ENCODE results near the gene QRICH1.

The QRICH1 gene

DNA sequence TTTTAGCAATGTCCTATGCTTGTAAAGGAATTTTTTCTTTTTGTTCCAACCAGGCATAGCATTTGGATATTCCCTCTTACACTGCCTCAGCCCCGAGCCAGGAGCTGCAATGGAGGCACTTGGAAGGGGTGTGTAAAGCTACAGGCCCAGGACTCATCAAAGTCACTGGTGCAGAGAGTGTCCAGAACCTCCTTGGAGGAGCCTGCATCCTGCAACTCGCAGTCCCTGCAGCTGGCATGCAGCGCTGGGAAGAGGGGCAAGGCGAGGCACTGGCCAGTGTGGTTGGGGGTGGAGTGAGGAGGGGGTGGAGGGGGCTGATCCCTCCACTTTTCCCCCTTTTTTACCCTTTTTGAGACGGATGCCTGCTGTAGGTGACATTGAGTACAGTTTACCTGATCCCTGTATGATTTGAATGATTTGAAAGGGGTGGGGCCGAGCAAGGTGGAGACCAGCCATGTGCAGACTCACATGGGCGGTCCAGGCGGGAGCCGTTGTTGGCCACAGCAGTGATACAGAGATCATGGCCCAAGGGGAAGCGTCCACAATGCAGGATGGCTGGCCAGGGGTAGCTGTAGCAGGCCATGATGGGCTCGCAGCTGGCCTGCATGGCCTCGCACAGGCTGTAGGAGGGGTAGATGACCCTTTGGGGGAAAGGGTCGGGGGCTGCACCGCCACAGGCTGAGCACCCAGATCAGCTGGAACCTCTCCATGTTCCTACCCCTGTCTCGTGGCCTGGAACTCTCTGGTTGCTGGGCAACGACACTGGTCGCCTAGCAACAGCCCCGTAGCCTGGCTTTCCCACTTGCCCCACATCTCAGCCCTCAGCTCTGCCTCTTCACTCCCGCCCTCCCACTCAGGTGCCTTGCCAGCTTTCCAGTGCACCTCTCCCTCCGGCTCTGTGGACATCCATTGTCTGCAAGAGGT is 95.9 kb downstream of the QRICH1 start:
- DNase-seq (ENCODE audit: low spot score), result no peak

DNA sequence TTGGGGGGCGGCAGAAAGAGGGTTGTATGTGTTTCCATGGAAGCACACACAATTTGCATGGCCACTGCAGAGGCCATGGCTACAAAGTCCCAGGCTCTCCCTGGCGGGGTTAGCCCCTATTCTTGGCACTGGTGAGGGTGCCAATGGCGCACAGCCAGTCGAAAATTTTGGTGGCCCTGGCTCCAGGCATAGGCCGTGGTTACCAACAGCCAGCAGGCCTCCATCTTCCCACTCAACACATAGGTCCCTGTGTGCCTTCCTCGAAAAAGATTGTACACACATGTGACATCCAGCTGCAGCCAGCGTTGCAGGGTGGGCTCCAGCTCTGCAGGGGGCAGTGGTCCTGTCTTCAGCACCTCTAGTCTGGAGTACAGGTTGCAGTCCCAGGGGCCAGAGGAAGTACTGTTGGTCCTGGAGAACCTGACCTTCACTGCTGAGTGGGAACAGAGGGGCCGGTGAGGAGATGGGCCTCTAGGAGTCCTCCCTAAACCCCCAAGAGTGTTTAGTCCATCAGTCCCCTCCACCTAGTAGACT is 96.7 kb downstream of the QRICH1 start:
- DNase-seq (ENCODE audit: low spot score), result no peak

DNA sequence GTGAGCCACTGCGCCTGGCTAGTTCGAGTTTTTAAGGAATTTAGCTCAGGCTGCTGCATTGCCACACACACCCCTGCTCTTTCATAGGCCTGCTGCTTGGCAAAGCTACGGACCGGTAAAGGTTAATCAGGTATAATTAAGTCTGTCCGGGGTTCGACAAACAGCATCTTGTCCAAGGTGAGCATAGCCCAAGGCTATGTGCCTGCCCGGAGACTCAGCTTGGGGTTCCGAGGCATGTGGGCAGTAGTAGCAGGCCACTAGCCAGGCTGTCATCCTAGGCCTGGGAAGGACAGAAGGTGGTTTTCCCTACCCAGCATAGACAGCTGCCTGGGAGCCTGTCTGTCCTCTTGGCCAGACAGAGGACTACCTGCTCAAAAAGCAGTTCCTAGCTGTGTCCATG is 97.2 kb downstream of the QRICH1 start:
- no peak for DNase-seq (ENCODE audit: low spot score)

DNA sequence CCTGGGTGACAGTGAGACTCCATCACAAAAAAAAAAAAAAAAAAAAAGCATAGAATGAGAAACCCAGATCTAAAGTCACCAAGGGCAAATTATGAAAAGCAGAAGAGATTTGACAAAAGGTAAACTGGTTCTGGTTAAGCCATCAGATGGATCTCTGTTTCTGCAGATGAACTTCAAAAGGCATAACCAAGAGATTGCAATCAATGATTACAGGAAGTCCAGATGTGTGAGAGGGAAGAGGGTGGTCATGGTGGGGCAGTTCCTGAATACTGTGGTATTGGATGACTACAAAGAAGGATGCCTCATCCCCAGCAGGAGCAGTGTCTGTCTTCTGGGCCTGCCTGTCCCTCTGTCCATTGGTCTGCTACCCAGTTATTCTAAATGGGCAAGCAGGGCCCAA is 100.0 kb downstream of the QRICH1 start:
- DNase-seq (ENCODE audit: low spot score), result no peak

DNA sequence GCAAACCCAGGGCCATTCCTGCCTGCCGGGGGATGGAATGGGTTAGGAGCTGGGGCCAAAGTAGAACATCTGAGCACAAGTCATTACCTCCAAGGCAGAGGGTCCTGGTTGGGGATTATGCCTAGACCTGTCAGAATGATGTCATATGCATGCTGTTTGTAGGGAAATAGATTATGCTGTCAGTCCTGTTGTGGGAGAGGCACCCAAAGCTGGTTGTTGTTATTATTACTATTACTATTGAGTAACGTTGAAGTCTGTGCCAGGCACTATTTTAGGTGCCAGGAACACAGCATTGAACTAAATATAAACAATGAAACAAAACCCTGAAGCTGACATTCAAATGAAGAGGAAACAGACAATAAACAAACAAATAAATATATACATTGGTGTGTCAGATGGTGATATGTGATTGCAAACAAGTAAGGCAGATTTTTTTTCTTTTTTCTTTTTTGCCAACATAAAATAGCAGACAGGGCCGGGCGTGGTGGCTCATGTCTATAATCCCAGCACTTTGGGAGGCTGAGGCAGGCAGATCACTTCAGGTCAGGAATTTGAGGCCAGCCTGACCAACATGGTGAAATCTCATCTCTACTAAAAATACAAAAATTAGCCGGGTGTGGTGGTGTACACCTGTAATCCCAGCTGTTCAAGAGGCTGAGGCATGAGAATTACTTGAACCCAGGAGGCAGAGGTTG is 101.9 kb downstream of the QRICH1 start:
- no peak for DNase-seq (ENCODE audit: low spot score)

DNA sequence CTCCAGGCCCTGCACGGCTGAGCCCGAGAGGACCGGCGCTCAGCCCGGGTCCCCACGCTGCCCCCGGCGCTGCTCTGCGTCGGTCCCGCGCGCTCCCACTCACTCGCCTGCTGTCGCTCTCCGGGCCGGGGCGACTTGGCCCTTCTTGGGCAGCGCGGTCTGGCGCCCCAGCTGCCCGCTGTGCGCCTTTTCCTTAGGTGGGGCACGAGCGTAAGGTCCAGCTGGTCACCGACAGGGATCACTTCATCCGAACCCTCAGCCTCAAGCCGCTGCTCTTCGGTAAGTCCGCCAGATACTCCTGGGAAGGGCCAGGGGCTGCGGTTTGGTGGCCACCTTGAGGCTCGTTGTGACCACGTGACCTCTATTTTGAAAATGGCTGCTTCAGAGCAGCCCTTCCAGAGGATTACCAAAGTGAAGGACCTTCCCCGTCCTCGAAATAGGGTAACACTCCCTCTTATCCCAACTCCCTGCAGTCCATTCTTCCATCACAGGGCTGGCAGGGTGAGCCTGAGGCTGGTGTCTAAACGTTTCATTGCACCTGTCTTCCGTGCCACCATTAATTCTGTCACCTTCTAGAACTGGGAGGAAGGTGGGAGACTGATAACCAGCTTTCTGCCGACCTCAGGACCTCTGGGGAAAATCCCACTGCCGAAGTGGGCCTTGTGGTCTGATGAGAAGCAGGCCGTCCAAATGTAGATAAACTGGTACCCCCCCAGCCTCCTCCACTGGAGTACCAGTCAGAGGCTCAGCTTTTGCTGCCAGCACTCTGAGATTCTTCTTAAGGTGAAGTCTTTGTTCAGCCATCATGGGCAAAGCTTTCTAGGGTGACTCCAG is 103.0 kb downstream of the QRICH1 start:
- no peak for DNase-seq (ENCODE audit: low spot score)

DNA sequence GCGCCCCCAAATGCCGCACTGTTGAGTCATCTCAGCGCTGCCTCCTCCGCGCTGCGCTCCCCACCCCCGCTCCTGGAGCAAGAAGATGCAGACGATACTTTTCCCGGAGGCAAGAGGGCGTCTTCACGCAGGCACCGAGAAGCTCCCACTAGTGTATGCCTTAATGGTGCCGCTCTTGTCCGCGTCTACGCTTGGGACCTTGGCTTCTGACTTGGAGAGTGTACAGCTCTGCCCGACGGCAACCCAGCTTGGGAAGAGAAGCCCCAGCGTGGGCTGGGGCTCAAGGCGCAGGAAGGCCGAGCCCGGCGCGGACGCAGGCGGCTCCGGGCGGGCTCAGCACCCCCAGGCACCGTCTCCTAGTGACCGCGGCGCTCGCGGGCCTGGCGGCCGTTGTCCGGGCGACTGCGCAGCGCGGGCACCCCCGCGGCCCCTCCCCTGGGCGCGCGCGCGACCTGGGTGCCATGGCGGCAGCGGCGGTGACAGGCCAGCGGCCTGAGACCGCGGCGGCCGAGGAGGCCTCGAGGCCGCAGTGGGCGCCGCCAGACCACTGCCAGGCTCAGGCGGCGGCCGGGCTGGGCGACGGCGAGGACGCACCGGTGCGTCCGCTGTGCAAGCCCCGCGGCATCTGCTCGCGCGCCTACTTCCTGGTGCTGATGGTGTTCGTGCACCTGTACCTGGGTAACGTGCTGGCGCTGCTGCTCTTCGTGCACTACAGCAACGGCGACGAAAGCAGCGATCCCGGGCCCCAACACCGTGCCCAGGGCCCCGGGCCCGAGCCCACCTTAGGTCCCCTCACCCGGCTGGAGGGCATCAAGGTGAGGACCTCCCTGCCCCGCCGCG is 103.9 kb downstream of the QRICH1 start, which contains the start of gene P4HTM:
TSS of gene P4HTM (plus strand) at position 446 of the 840 bp plus-strand sequence. CDS start at position 462, 16 bp downstream.
- peak; percentile 32 for DNase-seq (ENCODE audit: low spot score)

DNA sequence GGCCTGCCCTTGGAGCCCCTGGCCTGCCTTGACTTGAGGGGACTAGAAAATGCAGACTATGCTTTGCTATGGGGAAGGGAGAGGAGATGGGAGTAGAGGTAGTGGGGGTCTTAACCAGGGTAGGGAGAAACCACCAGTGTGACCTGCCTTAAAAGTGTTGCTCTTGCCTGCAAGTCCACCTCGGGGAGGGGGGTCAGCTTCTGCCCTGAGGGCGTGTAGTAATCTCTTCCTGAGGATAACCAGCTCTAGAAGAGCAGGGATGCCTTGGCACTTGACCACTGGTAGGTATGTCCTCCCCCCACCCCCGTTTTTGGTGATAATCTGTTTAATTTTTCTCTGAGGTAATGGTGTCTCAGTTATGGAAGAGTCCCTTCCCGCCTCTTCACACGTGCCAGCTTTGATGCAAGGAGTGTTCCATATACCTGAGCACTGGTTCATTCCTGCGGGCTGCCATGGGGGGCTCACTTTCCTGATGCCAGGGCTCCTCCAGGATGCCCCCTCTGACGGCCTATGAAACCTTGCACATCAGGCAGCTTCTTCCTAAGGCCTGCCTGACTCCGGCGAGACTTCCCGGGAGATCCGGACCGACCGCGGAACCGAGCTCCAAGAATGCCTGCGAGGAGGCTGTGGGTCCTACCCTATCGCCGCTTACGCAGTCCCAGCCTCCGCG is 104.6 kb downstream of the QRICH1 start:
- DNase-seq (ENCODE audit: low spot score), result no peak

DNA sequence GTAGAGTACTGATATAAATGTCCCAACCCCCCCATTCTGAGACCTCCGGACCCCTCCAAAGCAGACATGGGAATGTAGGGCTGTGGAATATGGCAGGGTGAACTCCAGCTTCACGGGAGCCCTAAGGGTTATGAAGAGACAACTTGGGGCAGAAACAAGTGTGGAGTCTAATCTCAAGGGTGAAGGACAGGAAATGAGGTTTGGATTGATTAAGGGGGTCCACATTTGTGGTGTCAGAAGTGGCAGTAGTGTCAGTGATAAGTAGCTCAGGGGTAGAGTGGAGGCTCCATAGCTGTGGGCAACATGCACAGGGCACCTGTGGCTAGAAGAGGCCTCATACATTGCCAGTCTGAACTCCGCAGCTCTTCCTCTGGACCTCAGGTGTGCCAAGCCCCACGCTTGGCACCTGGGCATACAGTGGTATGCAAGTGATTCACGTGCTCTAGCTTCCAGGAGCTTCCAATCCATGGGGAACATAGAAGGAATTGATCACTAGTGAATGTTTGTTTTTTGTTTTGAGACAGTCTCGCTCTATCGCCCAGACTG is 108.0 kb downstream of the QRICH1 start:
- no peak for DNase-seq (ENCODE audit: low spot score)

DNA sequence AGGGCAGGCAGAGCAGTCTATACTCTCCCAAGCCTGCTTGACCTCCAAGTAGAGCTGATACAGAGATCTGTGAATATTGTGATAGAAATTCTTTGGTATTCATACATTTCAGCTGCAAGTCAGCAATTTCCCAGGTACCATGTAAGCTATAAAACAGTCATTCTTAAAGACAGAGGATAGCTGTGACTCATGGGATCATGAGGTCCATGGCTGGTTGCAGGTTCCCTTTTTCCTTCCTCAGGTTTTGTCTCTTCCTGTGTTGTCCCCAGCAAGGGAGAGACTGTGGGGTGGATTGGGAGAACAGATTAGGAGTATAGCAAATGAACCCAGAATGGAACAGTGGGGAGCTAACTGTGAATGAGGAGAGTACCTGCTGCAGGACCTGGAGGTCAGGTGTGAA is 109.2 kb downstream of the QRICH1 start:
- DNase-seq (ENCODE audit: low spot score), result no peak

DNA sequence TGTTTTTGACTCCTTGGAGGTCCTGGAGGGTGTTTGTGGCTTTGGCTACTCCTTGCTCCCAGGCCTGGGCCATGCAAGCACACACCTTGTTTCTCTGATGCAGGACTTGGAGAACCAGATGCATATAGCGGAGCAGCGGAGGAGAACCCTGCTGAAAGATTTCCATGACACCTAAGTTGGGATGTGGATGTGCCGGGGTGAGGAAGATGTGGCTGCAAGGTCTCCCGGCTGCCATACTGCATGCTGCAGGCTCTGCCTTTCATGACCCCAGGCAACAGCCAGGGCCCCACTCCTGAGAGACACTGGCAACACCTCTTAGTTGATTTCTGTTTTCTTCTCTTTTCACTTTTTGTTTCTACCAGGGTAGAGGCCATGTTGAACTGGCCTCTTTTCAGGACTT is 110.8 kb downstream of the QRICH1 start:
- no peak for DNase-seq (ENCODE audit: low spot score)

DNA sequence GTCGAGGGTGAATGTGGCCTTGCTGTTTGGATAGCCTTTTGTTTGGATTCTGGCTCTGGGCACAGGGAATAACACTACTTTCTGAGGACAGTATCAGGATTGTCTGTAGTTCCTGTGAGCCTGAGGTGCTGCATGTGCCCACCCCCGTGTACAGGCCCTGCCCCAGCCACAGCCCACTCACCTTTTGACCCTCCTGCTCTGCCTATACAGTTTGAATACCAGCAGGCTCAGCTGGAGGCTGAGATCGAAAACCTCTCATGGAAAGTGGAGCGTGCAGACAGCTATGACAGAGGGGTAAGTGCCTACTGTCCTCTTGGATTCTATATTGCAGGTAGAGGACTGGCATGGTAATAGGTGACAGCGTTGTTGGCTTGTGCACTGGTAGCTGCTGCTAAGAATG is 111.2 kb downstream of the QRICH1 start:
- DNase-seq (ENCODE audit: low spot score), result no peak

DNA sequence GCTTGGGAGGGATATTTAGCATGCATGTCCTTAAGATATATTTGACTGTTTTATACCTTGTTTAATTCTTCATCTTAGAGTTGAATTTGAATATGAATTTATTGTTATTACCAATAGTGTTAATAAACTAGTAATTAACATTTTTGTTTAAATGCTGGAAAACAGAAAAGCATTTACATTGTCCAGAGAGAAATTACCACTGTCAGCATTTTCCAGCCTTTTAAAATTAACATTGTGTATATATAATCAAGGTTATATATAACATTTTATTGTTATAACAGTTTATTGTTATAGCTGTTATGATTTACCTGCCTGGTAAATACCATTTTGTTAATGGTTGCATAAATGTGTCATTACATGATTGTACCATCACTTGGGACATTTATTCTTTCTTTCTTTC is 111.9 kb downstream of the QRICH1 start:
- no peak for DNase-seq (ENCODE audit: low spot score)

DNA sequence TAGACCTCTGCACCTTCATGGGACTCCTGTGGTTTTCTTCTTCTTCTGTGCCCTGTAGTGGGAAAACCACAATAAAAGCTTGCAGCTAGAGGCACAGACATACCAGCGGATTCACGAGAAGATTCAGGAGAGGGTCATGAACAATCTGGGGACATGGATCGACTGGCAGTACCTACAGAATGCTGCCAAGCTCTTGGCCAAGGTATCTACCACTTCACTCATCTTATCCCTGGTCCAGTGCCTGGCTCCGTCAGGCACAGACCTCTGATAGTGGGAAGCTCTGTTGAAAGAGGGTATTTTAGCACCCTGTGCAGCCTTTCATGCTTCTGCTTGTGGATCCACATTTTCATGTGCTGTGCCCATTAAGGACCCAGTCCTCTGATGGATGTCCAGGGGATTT is 113.6 kb downstream of the QRICH1 start:
- DNase-seq (ENCODE audit: low spot score), result no peak
